Hematopoietic multipotent progenitor cell treated with erythropoietin and hydrocortisone succinate and interleukin-3 and kit ligand, for 6 days (in vitro differentiated cells): ENCODE data around the gene COLEC12.

ENCODE experiments used
- DNase-seq: peaks from one replicate; pipeline ENCODE4 v3.0.0-alpha.2; 2015

Gene COLEC12

GRCh38 chr18:382423-382984 lies 118.0 kb downstream of the COLEC12 start:
- DNase-seq, result no peak

GRCh38 chr18:379681-380330 lies 120.7 kb downstream of the COLEC12 start:
- peak; percentile 50 for DNase-seq

GRCh38 chr18:378079-378478 lies 122.4 kb downstream of the COLEC12 start:
- DNase-seq, result no peak

- DNase-seq, result no peak
Measured at GRCh38 chr18:377088-377487, 123.4 kb downstream of the COLEC12 start.

DNA sequence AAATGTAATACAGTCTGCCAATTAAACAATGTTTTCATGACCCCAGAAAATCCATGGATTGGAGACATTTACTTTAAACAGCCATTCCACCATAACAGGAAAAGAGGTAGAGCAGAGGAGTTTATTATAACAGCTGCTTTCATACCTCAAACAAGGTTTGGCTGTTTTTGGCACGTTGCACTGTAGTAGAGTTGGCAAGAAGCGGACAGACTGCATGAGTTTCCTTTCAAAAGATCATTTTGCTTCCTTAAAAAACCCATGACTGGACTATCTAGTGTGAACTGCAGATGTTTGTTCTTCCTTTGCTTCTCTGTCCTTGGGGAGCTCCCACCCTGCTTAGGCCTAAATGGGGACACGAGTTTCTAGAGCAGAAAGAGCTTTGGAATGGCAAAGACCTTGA lies 124.2 kb downstream of the COLEC12 start:
- no peak for DNase-seq

DNA sequence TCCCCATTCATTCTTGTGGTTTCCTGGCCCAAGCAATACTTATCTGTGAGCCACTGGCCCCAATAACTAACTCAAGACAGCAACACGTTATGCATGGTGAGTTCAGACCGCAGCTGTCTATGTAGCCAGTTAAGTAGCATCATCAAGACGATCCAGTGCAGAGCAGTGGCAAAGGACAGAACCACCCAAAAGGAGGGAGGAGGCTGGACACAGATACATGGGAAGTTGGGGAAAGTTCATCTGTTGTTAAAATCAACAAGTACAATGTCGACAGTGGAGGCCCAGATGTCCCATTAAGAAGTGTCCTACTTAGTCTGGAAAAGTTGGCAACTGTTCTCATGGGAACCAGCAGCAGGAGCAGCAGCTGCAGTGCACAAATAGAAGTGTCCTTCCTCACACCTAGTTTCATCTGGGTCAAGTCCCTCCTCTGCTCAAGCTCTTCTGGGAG lies 125.8 kb downstream of the COLEC12 start:
- DNase-seq, result peak; percentile 27

DNA sequence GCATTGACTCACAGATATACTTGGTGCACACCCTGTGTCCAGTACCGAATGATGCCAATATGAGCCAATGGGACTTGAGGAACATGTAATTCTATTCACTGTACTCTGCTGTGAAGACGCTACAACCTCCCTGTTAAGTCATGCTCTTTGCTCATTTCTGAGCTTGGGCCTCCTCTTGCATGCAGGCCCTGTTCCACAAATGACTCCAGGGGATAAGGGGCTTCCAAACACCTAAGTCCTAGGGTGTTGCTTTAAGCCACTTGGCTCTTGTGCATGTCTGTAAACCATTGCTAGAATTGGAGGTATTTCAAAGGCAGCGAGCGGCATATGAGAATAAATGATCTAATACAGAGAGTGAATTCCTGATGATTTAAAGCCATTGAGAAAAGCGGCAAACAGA lies 126.7 kb downstream of the COLEC12 start:
- DNase-seq, result no peak

- DNase-seq, result no peak
Measured at GRCh38 chr18:371609-371982, 128.9 kb downstream of the COLEC12 start.

- no peak for DNase-seq
Measured at GRCh38 chr18:370751-371608, 129.5 kb downstream of the COLEC12 start.

GRCh38 chr18:369224-370015 lies 131.1 kb downstream of the COLEC12 start:
- DNase-seq, result no peak

- DNase-seq, result no peak
Measured at GRCh38 chr18:366466-367061, 133.9 kb downstream of the COLEC12 start.

- DNase-seq, result no peak
Measured at GRCh38 chr18:365651-366050, 134.8 kb downstream of the COLEC12 start.

GRCh38 chr18:364256-364826 lies 136.2 kb downstream of the COLEC12 start:
- no peak for DNase-seq

DNA sequence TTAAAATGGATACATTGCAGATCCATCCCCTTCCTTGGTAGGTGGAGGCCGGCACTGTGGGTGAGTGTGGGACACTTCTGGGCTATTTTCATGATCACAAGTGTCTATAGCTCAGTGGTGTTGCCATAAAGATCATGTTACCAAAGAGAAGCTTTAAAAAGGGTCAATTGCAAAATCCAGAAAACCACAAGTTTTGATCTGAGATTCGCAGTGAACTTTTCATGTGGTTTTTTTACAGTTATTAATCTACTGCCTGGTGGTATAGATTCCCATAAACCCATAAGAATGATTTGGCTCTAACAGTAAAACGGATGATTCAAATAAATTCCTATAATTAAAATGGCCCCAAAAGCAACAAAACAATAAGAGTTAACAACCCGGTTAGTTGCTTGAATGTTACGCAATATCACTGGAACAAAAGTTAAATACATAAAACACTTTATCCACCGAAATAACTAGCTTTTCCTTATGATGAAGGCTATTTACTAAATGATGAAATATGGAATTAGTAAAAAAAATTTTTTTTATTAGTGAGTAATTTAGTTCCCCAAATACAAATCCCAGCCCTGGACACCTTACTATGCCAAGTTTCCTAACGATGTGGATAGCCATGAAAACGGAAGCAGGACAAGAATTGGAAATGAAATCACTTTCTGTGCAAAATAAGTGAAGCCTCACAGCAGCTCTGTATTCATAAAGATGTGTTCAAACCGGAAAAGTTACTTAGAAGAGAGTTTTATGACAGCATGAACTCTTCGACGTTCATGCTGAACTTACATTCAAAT lies 137.0 kb downstream of the COLEC12 start:
- peak; percentile 63 for DNase-seq

DNA sequence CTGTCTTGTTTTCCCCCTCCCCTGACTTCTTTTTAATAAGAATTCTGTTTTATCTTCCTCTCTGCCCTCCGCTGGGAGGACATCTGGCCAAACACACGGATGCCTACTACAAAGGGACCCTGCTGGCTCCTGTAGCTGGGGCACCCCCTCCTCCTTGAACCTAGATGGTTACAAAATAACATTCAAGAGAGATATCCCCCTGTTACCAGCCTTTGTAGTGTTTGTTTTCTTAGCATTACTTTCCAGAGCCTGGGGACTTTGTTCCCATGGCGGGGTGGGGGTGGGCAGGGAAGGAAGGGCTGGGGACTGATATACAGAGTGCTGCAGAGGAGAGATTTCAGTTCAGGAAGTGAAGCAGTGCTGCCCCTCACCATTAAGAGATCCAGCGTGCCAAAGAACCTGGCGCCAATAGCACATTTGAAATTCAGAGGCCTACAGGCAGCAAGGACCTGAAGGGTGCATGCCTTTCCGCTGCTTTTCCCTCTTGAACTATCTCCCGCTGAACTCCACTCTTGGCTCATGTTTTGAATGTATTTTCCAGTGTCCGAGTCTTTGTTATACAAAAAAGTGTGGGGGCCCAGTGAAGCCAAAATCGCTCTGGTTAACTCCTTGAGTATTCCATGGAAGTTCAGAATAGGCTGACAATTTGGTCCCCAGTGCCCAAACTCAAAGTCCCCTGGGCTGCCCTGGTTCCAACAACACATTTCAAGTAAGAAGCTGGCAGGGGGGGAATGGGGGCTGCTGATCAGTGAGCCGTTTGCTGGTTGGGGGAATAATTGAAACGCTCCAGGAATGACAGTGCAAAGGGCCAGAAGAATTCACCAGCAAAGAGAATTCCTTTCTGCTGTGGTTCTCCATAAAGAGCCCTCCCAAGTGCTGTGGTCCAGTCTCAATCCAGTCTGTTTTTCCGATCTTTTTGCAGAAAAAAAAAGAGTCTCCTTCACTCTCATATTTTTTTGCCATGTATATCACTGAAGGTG lies 137.9 kb downstream of the COLEC12 start:
- DNase-seq, result no peak

- DNase-seq, result no peak
Measured at GRCh38 chr18:361941-362310, 138.6 kb downstream of the COLEC12 start.

- no peak for DNase-seq
Measured at GRCh38 chr18:361100-361732, 139.3 kb downstream of the COLEC12 start.

DNA sequence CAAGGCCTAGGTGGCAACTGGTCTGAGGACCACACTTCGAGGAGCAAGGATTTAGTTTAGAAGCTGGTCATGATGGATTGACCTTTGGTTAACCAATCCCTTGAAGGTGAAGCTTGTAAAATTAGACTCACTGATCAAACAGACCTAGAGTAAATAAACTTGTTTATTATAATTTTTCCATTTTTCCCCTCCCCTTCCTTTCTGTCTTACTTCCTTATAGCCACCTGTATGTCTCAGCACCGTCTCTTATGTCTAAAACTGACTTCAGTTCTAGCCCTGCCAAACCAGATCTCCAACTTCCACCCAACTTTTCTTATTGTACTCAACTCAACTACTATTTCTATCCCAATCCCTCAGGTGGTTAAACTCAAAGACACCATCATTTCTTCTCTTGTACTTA lies 139.8 kb downstream of the COLEC12 start:
- no peak for DNase-seq

- DNase-seq, result no peak
Measured at GRCh38 chr18:356778-357177, 143.7 kb downstream of the COLEC12 start.

DNA sequence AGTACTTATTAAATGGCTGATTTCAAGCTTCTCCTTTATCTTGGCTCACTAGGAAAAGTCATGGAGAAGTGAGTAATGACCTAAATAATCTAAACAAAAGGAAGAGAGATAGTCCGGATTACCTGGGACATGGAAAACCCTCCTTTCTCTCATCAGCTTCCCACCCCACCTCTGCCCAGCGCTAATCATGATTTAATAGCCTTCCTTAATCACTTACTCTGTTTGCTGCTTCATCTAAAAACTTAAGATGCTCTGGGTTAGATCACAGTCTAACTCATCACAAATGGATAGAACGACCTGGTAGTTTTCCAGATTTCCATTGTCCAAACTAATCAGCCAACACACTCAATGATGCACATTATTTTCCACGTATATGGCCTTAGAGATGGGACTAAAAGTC lies 144.8 kb downstream of the COLEC12 start:
- DNase-seq, result no peak
